Stimulated activated CD8-positive, alpha-beta memory T cell treated with anti-CD3 and anti-CD28 coated beads, Interleukin-7, amount 100 ng/mL, for 4 hours (primary cell): Measurements from ENCODE around the gene NAV2.

Source experiments
- DNase-seq, 2 donors: peaks; one replicate each; pipeline ENCODE4 v3.0.0-alpha.2; 2020; ENCODE audit warnings: low read depth in 2 of 2

The NAV2 gene

DNA sequence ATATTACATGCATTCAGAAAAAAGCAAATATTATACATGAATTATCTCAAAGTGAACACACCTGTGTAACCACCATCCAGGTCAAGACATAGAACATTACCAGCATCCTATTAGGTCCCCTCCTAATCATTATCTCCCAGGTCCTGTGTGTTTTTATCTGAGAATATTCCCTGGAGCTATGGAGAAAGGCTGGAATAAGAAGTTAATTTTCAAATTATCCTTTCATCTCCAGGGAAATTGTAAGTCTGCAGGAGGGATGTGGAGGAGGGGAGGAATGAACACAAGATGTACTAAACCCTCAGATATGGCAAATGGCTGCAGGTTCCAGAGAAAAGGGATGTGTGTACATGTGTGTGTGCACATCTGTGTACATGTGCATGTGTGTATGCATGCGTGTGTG is 25.2 kb upstream of the NAV2 start:
- no peak for DNase-seq

DNA sequence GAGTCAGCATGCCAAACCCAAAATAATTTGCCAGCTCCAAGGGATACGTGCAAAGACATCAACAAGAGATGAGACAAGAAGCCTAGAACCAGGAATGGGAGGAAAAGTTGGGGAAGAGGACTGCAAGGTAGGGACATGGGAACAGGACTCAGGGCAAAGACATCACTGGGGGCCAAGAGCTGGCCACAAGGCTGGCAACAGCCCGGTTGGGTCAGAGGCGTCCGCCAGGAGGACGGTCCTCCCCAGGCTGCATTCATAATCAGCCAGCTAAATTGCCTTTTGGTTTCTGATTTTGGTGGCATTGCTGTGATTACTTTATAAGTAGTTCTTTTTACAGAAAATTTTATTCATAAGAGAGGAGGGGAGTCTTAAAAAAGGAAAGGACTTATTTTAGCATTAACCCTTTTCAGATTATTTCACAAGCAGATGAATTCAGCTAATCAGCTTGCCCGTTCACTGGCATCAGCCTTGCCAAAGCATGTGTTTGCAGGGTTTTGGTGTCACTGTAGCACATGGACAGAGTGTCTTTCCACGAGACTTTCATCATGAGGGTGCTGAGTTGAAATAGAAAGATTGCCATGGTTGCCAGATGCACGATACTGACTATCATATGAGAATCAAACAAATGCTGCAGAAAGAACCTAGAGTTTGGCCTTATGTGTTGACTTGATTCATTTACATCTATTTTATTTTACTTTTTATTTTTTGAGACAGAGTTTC is 23.2 kb upstream of the NAV2 start:
- no peak for DNase-seq

DNA sequence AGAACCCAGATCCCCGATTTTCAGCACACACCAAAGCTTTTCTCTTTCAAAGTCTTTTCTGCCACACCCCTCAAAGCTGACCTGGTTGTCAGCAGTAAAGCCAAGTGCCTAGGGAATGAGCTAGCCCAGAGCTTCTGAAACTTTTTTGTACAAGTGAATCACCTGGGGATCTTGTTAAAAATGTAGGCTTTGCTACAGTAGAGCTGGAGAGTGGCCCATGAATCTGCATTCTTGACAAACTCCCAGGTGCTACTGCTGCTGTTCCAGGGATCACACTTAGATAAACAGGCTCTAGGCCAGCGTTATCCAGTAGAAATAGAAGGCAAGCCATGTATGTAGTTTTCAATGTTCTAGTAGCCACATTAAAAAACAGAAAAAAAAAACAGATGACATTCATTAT is 21.8 kb upstream of the NAV2 start:
- no peak for DNase-seq

DNA sequence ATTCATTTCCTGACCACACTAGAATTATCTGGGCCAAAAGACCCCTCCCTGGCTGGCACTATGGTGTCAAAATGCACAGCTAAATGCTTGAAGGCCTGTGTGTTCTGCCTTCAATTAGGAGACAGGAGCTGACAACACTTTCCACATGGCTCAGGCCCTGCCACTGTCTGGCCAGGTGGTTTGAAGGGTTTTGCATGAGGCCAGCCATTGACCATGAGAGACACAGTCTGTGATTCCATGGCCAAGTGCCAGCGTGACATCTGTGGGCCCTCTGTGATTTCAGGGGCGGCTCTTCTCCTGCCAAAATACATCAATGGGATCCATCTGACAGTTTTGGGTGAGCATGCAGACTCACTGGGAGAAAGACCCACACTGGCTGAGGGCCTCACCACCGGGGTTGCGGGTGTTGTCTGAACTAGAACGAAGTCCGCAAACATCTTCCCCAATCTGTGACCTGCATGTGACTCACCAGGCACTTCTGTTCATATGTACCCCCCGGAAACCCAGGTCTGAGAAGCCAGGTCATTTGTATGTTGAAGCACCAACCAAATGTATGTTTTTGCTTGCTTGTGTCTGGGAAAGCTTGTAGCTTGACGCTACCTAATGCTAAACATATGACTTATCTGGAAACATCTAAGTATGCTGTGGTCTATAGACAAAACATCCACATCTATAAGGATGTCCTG is 20.7 kb upstream of the NAV2 start:
- DNase-seq = no peak

DNA sequence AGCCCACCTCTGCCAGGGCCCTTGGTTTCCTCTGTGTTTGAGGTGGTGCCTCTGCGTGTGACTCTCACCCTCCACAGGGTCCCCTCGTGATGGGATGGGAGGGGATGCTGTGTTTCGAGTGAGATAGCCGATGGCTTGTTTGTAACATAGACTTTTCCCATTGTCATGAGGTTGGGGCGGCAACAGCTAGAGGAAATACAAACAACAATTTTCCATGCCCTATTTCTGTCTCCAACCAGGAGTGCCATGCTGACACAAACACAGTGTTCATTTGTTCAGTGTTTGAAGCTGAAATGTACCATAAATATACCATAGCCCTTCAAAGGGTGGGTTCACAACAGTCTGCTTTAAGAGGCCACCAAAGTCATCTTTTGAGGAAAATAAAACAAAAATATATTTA is 19.5 kb upstream of the NAV2 start:
- no peak for DNase-seq

DNA sequence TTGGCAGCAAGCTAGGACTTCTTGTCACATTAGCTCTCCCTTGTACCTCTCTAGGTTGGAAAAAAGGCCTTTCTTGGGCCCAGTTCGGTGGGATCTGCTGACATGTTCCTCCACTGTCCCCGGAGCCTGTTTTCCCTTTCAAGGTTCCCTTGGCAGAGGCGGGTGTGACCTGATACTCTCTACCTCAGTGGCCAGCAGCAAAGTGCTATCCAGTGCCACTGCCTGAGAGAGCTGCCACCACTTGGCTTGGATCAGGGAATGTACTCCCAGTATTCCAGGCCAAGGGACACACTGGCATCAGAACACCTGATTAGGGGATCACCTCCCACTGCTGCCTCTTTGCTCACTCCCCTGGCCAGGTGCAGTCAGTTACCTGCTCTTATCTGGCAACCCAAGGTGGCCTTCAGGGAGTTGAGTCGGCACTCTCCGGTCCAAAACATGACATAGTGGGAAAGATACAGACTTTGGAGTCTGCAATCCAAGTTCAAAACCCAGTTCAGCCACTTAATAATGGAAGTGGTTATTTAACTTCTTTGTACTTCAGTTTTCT is 17.8 kb upstream of the NAV2 start:
- no peak for DNase-seq

DNA sequence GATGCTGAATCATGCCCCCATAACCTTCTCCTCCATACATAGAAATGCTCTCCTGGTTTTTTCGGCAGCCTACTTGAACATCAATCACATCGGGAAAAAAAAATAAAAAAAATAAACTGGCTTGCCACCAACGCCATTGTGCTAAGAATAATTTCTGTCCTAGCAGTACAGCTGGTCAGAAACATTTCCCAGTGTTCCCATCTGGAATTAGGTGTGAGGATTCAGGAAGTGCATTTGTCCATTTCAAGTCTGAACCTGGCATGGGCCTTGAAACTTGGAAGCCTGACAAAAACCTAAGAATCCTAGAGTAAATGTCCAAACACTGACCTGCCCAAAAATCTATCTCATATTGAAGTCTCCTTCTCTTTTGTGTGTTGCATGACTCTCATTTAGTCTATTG is 16.6 kb upstream of the NAV2 start:
- DNase-seq = no peak

DNA sequence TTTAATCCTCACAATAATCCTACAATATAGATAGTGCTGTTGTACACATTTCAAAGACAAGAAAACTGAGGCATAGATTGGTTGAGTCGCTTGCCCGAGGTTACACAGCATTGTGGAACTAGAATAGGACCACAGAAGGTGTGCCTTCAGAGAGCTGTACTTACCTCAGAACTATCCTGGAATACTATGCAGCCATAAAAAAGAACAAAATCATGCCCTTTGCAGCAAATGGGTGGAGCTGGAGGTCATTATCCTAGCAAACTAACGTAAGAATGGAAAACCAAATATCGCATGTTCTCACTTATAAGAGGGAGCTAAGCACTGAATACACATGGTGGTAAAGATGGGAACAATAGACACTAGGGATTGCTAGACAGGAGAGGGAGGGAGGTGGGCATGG is 15.7 kb upstream of the NAV2 start:
- DNase-seq = no peak

DNA sequence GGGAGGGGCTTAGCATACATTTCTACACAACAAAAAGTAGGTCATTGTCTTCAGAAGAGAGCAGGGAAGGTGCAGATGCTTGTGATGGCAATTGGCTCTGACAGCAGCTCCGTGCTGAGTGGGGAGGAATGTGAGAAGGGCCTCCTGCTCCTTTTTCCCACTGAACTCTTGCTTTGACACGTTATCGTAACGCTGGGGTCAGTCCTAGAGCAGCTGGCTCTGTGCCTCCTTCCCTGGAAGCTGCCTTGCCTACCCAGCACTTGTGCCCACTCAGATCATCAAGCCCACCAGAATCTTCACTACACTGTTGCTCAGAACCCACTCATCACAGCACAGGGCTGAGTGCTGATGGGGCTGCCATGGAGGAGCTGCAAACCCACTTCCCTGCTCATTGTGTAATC is 14.9 kb upstream of the NAV2 start:
- no peak for DNase-seq

DNA sequence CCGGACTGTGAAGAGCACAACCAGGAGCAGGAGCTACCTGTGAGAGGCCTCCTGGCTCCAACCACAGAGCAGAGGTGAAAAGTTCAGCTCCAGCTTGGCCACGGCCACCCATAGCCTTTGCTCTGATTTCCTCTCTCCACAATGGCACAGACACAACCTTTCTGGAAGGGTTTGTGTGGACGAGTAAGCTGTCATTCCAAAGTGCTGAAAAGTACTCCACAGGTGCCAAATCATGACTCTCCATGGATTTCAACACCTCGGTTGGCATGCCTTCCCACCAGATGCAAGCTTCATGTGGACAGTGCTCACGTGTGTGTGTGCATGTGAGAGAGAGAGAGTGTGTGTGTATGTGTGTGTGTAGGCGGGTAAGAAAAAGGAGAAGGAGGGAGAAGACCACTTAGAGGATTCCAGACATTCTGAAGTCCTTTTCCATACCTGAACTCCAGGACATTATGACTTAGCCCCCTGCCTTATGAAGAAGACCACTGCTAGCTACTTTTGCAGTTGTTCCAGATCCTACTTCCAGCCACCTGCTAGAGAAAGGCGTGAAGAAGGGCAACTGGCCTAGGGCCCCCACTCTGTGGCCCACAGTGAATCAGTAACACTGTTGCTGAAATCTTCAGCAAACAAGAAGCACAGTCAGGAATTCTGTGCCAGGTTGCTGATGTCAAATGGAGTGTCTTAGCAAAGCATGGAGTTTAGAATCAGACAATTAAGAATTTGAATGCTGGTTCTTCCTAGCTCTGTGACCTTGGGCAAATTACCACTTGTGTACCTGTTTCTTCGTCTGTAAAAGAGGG is 13.9 kb upstream of the NAV2 start:
- DNase-seq = no peak

DNA sequence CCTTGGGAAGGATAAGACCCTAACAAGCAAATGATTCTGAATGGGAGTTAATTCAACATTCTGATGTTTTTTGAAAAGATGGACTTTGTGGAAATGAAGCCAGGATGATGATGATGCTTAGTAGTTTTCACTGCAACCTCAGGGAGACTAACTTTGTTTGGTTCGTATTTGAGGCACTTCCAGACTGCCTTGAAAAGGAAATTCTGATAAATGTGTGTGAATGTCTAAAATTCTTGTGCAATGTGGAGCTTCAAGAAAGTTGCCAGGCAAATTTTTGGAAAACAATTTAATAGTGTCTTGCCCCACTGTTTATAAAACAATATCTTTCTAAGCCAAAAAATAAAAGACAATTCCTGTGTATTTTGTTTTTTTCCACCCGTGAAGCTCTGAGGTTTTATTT is 11.2 kb upstream of the NAV2 start:
- DNase-seq = no peak

DNA sequence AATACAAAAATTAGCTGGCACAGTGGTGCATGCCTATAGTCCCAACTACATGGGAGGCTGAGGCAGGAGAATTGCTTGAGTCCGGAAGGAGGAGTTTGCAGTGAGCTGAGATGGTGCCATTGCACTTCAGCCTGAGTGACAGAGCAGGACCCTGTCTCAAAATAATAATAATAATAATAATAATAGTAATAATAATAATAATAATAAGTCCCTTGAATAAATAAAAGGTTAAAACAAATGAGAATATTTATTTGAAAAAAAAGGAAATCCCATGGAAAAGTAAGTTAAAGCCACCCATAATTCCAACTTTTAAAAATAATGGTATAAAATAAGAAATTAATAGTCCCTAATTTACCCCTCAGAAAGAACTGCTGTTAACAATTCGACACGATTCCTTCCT is 10.0 kb upstream of the NAV2 start:
- no peak for DNase-seq

DNA sequence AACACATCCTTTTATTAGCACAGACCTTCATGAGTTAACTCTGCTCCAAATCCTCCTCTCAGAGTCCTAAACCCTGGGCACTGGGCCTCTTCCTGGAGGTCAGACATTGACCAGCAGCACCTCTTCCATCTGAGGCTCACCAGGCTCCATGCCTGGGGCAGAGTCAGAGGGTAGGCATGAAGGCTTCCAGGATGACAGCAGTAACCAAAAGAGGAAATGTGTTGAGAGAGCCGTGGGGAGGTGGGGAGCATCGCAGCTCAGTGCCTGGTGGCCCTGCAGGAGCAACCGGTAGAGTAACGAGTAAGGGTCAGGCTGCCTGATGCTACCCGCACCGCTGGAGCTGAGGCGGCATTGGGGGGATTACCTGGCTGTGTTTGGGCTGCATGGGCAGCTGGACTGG is 9.4 kb upstream of the NAV2 start:
- DNase-seq = no peak

DNA sequence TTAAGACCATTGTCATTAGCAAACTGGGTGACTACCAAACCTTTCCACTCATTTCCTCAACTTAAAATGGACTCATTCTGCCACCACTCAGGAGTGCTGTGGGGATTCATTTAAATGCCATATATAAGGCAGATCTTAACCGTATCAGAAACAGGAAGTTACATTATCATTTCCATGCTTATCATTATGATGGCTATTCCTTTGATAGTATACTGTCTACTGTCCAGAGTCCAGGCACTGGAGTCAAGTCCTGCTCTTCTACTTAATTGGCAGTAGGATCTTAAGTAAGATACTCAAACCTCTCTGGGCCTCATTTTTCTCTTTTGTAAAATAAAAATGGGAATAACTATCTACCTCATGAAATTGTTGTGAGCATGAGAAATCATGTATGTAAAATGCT is 8.4 kb upstream of the NAV2 start:
- DNase-seq = no peak

DNA sequence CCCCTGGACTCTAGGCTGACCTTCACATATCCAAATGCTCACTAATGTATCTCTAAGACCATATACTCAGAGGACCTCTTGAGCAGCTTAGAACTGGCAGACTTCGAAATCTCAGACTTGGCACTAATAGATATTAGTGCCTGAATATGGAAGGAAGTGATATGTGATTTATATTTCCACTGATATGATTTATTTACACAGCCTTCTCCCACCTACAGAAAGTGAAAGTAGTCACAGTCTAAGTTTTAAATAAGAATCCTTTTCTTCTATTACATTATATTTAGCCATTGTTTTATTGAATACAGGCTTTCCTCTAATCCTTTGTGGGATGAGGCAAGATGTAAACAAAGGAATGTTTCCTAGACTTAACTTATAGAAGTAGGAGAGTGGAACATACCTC is 6.7 kb upstream of the NAV2 start:
- no peak for DNase-seq

DNA sequence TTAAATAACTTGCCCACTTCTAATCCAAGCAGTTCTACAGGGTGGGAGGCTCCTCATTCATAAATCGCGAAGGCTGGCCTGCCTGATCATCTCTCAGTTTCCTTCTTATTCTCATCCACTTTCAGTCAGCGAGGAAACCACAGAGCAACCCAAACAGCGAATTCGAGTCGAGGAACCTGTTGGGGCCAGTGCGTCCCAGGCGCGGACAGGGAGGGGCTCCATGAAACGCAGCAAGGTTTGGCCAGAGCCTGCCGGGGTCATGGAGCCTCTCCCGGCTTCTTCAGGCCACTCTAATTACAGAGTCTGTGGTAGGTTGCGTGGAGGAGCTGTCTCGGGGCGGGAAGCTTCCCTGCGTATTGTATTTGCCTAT is 741 bp upstream of the NAV2 start:
- DNase-seq = no peak

DNA sequence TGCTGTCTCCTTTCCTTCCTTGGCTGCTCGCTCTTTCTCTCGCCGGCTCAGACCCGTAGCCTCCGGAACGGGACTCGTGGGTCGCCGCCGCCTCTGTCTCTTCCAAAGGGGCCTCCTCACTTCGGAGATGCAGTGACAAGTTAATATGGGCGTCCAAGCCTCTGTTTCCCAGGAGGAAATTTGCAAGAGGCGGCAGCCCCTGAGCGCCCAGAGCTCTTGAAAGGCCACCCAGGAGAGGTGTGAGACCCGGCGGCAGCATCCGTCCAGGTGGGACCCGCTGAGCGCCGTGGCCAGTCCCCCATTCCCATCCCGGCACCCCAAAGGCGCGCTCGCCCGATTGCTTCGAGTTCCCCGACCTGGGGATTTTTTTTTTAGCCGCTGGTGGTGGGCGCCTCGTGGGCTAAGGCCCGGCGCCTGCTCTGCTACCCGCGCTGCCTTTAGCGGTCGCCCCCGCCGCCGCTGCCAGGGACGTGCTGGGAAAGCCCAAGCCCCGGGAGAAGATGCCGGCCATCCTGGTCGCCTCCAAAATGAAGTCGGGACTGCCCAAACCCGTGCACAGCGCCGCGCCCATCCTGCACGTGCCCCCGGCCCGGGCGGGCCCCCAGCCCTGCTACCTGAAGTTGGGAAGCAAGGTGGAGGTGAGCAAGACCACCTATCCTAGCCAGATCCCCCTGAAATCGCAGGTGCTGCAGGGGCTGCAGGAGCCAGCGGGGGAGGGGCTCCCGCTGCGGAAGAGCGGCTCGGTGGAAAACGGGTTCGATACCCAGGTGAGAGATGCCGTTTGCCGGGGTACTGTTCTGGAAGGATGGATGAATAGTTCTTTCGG is 772 bp downstream of the NAV2 start:
- no peak for DNase-seq

DNA sequence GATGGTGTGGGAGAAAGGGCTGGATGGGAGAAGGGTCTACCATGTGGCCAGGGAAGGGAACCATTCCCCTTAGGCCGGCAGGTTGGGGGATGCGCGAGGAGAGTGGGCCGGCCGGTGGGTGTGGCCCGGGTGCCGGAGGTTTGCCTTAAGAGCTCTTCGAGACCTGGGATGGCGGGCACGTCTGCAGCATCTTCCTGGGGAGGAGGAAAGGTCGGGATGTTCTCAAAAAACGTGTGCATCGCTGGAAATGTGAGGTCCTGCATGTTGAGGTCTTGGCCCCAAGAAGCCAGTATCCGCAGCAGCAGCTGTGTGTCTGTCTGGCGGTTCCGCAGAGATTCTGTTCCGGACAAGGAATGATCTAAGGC is 1.4 kb downstream of the NAV2 start:
- no peak for DNase-seq

DNA sequence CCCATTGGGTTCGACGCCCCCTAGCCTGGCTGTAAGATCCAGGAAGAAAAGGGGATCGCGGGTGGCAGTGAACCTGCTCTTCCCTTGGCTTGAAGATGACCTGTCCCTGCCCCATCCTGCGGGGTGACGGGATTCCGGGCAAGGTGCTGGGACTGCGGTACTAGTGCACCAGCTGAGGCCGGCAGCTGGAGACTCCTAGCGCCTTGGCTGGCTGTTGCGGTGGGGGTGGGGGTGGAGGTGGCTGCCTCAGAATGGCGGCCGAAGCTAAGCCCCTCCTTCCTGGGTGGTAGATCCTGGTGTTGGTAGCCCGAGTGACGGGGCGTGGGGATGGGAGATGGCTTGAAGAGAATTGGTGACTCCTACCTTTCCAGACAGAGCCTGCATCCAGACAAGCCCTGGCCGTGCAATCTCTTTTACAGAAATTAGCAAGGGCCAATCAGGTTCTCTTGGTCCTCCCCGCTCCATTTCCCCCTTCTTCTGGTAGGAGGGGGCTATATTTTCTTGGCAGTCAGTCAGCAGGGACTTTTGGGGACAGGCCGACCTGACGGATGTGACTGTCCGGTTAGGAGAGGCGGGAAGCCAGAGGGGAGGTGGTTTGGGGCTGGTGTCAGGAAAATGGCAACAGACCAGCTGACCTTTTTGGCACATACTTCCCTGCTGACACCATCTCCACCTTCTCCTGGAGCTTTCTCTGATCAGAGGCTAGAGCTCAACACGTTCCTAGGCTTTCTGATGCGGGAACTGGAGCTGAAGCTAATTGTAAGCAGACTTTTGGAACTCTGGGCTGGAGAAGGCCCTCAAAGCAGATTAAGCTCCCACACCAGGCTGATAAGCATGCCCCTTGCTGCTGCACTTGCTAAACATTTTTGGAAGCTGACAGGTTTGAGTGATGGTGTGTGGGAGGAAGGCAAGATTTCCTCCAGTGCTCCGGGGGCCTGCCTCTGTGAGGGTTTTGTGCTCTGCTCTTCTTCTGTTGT is 2.0 kb downstream of the NAV2 start:
- no peak for DNase-seq

DNA sequence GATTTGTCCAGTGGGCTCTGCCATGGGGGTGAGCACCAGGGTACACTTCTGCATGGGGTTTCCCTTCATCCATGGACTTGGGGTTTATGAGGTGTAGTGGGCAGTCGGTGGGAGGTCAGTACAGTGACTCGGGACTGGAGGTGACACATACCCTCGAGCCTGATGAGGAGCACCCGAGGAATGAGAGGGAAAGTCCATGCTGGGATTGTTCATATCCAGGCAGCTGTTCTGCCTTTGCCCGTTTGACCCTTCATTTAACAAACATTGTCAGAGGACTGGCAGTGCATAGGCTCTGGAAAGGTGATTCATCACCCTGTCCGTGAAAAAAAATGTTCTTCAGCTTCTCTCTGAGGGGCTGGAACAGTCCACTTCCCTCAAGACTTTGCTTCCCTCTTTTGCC is 2.7 kb downstream of the NAV2 start:
- DNase-seq = no peak

DNA sequence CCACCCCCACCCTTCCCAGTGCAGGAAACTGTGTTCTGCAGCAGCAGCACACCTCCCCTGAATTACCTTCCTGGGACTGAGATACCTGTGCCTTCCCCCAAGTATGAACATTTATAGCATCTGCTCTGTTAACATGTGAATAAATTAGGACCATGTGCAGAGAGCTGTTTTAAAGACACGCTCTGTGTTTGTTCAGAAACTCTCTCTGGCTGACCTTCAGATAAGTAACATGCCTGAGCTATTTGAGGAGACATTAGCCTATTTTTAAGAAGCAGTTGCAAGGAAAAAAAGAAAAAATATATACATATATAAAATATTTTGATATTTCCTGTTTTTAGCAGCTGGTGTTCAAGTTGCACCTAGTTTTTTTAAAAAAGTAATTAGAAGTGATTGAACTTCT is 5.4 kb downstream of the NAV2 start:
- no peak for DNase-seq
